GM18507 (cell line): ENCODE results near the gene TEF.
"Not testable (repeated sequence)": the region's sequence is repeated elsewhere in the genome, so short reads cannot be mapped to it uniquely, and the experiment has no call there.

Experiments
- DNase-seq: peaks from one replicate; pipeline ENCODE4 v3.0.0; 2011; ENCODE audit warnings: low read depth; ENCODE audit not compliant: insufficient read length; ENCODE audit errors: extremely low spot score
- FAIRE-seq: peaks from 2 replicates; lab custom pipeline; 2011; peaks lifted over from hg19 to GRCh38; lab: Jason Lieb, UNC

TEF gene

DNA sequence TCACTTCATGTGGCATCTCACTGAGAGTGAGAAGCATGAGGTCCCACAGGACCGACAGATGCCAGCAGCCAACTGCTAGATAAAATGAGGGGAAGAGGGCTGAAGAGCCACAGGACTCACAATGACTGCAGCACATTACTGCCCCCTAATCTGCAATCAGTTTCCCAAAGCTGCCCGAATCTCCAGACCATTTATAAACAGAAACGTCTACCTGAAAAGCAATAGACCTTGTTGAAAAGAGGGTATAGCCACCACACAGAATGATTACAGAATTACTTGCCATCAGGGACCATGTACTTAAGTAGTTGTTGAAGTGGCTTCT lies 12.4 kb upstream of the TEF start:
- DNase-seq (no peak), FAIRE-seq (no peak)

DNA sequence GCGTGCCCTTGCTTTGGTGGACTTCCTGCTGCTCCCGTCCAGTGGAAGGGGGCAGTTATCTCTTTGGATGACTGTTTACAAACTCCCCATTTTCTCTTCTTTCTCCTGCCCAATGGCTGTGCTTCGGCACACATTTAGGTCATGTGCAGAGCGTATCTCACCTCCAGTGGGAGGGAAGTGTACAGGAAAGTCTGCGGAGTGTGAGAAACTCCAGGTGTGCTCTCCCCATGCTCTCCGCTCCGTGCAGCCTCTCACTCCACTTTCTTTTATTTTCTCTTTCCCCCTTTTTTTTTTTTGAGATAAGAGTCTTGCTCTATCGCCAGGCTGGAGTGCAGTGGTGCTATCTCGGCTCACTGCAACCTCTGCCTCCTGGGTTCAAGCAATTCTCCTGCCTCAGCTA lies 11.9 kb upstream of the TEF start:
- no peak for FAIRE-seq
- no peak for DNase-seq

DNA sequence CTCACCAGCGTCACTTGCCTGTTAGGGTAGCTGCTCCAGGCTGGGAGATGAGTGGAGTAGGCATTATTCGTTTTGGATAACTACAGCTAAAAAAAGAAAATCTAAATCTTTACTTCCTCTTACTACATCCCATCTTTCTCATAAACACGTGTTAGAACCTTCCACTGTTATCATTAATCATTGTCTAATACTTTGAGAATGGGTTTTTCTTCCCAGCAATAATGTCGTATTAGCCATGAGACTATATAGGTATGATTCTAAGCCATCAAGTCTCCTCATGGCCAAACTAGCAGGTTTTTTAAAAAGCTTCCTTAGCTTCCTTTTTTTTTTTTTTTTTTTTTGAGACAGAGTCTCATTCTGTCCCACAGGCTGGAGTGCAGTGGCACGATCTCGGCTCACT lies 3.9 kb upstream of the TEF start:
- DNase-seq (no peak), FAIRE-seq (no peak)

DNA sequence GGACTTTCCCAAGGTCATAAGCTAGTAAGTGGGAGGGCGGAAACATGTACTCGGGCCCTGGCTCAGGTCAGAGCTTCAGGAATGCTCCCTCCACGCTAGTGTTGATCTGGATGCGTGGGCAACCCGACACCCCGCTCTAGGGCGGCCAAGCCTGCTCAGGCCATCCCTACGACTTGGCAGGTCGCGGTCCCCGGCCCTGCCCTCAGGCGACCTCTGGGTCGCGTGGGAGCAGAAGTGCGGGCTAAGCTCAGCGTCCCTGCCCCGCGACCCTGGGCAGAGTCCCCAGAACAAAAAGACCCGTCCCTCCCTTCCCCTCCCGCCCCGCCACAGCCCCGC lies 781 bp upstream of the TEF start:
- DNase-seq, result no peak

DNA sequence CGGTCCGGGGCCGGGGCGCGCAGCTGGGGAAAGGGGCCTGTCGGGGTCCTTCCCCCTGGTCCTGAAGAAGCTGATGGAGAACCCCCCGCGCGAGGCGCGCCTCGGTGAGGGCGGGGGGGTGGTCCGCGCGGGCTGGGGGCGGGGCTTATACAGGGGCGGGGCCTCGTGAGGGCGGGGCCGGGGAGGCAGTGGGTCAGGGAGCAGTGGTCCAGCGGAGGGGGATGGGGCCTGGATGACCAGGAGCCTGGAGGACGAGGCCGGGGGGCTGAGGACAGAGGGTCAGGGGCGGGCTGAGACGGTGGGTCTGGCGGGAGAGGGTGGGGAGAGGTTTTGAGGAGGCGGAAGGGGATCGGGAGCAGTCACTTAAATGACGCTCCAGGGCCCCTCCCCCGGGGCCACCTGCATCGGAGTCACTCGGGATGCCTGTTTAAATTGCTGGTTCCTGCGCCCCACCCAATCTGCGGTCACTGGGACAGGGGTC lies 396 bp downstream of the TEF start:
- DNase-seq, result peak; percentile 77
- FAIRE-seq, result peak; percentile 66

More for the DNA sequence above, 781 bp upstream of the TEF start:
- no peak for FAIRE-seq

DNA sequence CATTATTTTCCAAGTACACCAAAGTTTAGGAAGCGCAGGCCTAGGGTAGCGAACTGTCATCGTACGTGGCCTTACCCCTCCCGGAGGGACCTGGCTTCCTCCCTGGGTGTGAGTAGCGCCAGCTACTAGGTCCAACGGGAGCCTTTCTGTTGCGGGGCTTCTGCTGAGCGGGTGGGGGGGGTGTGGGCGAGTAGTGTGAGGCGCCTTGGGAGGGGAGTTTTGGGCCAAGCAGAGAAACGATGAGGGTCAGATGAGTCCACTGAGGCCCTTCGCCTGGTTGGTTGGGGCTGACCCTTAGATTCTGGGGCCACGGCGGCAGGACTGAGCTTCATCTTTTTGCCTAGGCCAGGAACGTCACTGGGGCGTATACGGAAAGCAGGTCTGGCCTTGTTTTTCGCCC lies 868 bp downstream of the TEF start:
- FAIRE-seq, result peak; percentile 9

DNA sequence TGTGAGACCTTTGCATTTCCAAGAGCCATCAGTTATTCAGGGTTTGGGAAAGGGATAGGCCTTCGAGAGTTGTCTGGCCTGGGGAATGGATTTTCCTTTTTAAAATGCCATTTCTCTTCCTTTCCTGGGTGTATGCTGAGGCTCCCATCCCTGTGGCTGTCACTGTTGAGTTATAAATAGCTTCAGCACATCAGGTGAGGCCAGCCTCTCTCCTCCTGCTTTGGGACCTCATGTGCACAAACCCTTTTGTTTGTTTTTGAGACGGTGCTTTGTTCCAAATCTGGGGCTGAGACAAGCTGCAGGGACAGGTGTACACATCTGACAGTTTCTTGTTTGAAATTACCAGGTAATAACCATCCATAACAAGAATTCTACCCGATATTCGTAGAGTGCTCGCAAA lies 1.3 kb downstream of the TEF start:
- FAIRE-seq, result no peak
- no peak for DNase-seq

More for the DNA sequence above, 868 bp downstream of the TEF start:
- no peak for DNase-seq

DNA sequence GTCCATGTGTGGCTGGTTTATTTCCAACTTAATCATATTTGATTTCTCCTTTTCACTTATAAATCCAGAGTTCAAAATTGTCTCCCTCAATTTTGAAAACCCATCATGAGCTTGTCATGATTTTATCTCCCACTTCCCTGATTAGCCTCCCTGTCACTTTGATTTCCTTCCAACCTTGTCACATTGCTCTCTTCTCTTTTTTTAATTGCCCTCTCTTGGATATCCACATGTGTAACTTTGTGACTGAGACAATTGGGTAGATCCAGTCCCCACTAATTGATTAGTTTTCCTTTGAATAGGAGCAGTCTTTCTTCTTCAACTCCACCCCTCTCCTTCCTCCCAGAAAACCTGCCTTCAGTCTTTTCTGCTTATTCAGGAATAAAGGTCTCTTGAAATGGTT lies 2.4 kb downstream of the TEF start:
- FAIRE-seq (no peak), DNase-seq (no peak)

DNA sequence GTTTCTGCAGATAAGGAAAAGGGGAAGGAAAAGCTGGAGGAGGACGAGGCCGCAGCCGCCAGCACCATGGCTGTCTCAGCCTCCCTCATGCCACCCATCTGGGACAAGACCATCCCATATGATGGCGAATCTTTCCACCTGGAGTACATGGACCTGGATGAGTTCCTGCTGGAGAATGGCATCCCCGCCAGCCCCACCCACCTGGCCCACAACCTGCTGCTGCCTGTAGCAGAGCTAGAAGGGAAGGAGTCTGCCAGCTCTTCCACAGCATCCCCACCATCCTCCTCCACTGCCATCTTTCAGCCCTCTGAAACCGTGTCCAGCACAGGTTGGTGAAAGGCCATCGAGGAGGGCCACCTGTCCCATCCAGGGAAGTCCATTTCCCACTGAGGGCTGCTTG lies 5.6 kb downstream of the TEF start:
- FAIRE-seq (no peak), DNase-seq (no peak)

DNA sequence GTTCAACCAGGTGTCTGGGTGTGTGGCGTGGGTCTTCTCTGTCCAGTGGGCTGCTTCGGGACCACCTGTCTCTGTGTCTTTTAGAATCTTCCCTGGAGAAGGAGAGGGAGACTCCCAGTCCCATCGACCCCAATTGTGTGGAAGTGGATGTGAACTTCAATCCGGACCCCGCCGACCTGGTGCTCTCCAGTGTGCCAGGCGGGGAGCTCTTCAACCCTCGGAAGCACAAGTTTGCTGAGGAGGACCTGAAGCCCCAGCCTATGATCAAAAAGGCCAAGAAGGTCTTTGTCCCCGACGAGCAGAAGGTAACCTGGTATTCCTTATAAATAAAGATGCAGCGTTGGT lies 12.2 kb downstream of the TEF start:
- DNase-seq (no peak), FAIRE-seq (no peak)

DNA sequence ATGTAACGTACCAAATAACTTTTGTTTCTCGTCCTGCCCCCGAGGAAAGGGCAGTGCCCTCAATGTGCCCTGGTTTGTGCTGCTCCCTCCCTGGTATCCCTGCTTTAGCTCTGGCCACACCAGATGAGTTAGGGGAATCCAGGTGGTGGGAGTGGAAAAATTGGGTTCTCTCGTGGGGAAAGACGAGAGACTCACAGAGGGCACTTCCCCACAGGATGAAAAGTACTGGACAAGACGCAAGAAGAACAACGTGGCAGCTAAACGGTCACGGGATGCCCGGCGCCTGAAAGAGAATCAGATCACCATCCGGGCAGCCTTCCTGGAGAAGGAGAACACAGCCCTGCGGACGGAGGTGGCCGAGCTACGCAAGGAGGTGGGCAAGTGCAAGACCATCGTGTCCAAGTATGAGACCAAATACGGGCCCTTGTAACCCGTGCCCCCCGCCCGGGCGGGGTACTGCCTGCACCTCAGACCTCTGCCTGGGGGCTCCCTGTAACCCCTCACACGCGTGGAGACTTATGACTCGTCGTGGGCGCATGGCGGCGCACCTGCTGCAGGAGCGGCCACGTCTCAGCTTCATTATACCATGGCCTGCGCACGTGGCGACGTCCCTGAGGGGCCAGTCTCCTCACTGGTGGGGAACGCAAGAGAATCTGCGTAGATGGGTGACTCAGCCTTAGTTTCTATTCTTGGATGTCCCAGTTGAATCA lies 13.9 kb downstream of the TEF start:
- DNase-seq (no peak), FAIRE-seq (no peak)

DNA sequence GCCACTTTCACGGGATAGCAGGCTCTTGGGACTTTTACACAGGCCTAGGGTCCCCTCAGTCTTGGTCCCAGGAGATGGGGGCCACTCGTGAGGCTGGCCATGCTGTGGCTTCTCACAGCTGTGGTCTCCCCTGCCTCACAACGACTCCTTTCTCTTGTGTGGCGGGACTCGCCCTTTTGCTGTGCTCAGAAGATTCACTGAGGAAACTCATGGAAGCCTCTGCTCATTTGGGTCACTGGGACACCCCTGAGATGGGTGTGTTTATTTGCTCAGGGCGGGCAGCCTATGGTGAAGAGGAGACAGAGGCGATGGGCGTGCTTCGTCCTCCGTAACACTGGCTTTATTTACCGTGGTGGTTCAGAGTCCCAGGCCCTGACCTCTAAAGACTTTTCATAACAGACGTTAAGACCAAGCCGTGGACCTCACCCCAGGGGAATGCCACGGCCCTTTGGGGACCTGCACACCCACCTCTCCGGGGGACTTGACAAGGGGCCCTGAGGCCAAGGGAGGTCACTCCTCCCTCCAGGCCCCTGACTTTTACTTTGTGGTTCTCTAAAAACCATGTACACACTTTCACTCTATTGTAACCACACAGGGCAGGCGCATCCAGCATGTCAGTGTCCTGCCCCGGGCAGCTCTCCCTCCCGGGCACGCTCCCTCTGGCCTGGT lies 15.5 kb downstream of the TEF start:
- no peak for FAIRE-seq
- no peak for DNase-seq

DNA sequence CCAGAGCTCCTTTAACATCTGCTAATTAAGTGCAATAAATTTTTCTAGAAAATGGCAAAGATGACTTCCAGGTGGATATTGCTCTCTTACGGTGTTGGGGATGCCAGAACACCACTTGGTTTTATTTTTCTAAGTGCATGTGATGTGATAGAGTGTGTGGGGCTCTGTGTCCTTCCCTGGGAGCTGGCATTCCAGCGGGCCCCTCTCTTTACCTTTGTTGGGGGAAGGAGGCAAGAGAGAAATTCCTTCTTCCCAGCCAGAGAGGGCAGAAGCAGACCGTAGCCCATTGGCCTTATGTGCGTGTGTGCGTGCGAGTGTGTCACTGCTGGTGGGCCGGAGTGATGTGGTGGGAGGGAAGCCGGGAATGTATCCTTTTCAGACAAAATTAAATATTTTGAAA lies 17.2 kb downstream of the TEF start:
- FAIRE-seq, result no peak

DNA sequence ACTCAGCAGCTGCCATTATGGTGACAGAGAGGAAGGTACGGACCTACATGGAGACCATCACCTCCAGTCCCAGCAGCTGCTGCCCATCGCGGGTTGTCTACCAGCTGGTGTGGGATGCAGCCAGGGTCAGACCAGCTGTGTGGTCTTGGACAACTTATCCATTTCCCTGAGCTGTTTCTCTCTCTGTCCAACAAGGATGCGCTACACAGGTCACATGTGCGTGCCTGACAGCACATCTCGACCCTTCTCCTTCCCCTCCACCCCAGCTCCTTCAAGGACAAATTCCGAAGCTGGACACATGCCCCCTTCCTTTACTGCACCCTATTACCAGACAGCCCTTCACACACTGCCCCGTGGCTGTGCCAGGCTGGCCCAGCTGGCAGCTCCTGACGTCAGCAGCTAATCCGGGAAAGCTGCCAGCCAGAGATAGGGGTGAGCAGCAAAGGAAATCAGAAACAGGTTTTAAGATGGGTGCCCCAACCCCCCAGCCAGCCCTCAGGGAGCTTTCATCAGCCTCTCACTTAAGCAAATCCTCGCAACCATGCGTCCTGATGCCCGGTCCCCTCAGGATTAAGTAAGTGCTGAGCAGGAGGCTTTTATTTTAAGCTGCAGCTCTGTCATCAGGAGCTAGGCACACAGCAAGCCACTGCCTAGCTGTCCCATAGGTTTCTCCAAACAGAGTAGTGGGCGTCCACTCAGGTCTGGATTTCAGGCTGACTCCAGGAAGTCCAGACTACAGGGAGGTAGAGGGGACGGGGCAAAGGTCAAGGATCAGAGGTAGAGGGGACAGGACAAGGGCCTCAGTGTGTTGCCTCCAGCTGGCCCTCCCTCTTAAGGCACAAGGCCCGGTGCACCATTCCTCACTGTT lies 20.3 kb downstream of the TEF start:
- FAIRE-seq, result no peak
- DNase-seq, result no peak

More for the DNA sequence above, 17.2 kb downstream of the TEF start:
- no peak for DNase-seq

DNA sequence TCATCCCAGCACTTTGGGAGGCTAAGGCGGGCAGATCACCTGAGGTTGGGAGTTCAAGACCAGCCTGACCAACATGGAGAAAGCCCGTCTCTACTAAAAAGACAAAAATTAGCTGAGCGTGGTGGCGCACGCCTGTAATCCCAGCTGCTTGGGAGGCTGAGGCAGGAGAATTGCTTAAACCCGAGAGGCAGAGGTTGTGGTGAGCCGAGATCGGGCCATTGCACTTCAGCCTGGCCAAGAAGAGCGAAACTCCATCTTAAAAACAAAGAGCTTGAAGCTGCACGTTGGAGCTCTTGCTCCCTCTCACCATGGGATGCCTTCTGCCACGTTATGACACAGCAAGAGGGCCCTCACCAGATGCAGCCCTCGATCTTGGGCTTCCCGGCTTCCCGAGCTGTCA lies 21.1 kb downstream of the TEF start:
- FAIRE-seq, DNase-seq: not testable (repeated sequence)

DNA sequence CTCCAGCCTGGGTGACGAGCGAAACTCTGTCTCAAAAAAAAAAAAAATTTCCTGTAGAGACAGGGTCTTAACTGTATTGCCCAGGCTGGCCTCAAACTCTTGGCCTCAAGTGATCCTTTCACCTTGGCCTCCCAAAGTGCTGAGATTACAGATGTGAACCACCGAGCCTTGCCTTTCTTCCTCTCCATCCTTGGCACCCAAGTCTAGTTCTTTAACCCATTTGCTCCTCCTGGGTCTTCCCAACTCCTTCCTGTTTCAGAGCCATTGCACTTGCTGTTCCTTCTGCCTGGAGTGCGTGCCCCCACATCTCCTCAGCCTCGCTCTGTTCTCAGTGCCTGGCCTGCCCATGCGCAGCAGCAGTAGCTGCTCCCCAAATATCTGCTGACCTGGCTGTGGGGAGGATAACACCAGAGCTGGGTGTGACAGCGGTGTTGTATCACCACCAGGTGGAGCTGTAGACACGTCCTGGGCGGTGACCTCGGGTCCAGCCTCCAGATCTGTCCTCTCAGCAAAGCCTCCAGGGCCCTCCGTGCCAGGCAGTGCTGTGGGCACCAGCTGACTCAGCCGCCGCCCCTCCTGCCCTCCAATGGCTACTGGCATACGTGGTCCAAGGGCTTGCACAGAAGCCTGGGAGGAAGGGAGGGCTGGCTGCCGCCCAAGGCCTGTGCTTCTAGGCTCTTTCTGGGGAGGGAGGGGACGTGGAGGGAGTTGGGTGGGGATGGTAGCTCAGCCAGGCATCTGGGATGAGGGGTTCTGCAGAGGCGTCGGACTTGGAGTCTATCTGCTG lies 22.0 kb downstream of the TEF start:
- FAIRE-seq, result peak; percentile 96
- DNase-seq, result peak; percentile 91

DNA sequence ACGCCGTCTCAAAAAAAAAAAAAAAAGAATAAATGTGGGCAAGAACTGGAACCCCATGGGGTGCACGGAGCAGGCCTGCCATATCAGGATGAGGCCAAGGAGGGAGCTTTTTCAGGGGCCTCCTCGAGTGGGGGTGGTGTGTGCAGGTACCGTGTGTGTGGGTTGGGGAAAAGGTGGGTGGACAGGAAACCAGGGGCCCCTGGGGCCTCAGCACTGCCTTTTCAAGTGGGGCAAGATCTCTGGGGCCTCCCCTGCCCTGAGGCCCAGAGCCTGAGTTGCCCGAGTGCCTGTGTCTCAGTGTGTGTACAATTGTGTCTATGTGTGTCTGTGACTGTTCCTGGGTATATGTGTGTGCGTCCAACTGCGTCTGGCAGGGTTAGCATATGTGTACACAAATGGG lies 23.8 kb downstream of the TEF start:
- FAIRE-seq, result no peak
- DNase-seq, result no peak

DNA sequence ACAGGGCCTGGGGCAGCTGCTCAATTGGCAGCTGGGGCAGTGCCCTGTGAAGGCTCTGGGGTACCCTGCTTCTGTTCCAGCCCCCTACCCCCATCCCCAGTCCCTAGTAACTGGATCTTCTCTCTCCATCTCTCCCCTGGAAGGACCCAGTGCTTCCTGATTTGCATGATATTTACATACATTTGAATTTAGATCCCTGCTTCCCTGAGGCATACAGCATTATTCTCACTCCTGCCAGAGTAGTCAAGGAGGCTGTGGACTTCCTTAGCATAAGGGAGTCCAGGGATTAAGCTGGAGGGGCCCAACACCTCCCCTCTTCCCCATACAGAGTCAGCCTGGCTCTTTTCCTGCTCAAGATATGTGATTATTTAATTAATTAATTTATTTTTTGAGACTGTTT lies 24.7 kb downstream of the TEF start:
- no peak for FAIRE-seq
- no peak for DNase-seq

DNA sequence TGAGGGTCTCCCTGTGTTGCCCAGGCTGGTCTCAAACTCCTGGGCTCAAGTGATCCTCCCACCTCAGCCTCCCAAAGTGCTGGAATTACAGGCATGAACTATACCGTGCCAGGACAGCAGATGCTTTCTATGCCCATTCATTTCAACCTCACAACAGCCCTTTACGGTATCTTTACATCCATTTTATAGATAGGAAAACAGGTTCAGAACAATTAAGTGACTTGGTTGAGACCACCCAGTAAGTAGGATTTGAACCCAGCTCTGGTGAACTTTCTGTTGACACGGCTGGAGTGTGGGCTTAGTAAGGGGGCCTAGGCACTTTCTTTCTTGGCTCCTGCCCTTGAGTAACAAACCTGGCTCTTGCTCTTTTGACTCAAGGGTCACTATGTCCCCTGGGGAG lies 25.7 kb downstream of the TEF start:
- DNase-seq (no peak), FAIRE-seq (no peak)

DNA sequence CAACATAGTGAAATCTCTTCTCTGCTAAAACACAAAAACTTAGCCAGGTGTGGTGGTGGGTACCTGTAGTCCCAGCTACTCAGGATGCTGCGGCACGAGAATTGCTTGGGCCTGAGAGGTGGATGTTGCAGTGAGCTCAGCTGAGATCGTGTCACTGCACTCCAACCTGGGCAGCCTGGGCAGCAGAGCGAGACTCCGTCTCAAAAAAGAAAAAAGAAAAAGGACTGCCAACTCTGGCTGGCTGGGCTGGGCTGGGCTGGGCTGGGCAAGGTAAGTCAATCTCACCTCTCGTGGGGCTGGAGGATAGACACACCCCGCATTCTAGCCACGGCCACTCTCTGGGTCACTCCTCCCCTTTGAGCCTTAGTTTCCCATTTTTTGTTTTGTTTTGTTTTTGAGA lies 26.9 kb downstream of the TEF start:
- no peak for DNase-seq
- no peak for FAIRE-seq
